ENCODE data around the gene AFF4. TPM values are rescaled to one million over a fixed set of nuclear protein-coding genes. Genes with fewer than 3 reads are reported as not detected.

AFF4 gene
- total and polyA plus RNA-seq, 10 of the 15 experiments (the other 5 are each of a cell fraction or from before 2014, with no cell fraction given) = 1.1 to 20.2 (median 10.4) TPM

DNA sequence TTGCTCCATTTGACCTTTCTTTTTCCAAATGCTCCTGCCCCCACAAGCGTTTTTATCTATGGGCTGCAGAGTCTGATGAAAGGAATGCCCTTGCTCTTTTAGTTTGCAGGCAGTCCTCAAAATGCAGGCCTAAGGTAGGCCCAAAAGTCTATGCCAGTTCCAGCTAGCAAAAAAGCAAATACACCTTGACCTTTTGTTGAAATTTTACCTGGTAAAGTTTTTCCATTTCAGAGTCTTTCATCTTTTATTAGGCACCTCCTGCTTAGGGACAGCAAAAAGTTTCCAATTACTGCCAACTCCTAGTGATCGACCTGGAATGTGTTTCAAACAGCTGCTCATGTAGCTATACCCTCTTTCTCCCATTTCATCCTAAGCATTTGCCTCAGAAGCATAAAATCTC, 92.6 kb downstream of the AFF4 start (continued):
- TF ChIP-seq EP300 (IDR thresholded peaks at IDR 0.05; ENCODE audit: borderline replicate concordance in 1 of 2, control insufficient read depth in 1 of 2, low read depth in 2 of 2, low read length in 2 of 2) (no peak), BCL11A (IDR thresholded peaks at IDR 0.05; ENCODE audit: low read depth, low read length) (no peak), BRCA1 (IDR thresholded peaks at IDR 0.05; ENCODE audit: low read depth, low read length) (no peak)

GRCh38 chr5:132868754-132869153, 94.7 kb downstream of the AFF4 start:
- ChIA-PET RAD21 (ENCODE audit: unreplicated experiment) (interaction anchor here (1.0 kb wide), 1 partner anchor 14 kb away, joined by 3 read pairs; no protein-coding TSS in a partner anchor), SMC1A (ENCODE audit: uncharacterized antibody, unreplicated experiment) (interaction anchor here (1.0 to 1.4 kb wide), 2 partner anchors 22 to 118 kb away, joined by 3 to 4 read pairs; no protein-coding TSS in a partner anchor), POLR2A (interaction anchor here (0.6 to 1.1 kb wide), 3 partner anchors 14 to 158 kb away, joined by 3 read pairs; no protein-coding TSS in a partner anchor), CTCF (interaction anchor here (0.6 to 1.4 kb wide), 5 partner anchors 12 to 245 kb away, joined by 3 to 5 read pairs (median 4); no protein-coding TSS in a partner anchor)
- H2AFZ ChIP-seq (ENCODE audit: control insufficient read depth, low read depth, low read length) = no peak overlapping the region
- FAIRE-seq (no peak), ATAC-seq (no peak), DNase-seq (ENCODE audit: low read depth, low spot score) (no peak)
- no peak overlapping the region for H3K9ac ChIP-seq (ENCODE audit: control insufficient read depth, insufficient read depth, low read length)
- in situ Hi-C loops (cut with MboI) (no loop called here), intact Hi-C loops (cut with micrococcal nuclease; ENCODE audit: unreplicated experiment) (loop anchor here (5.0 kb wide), 1 partner anchor 206 kb away; no protein-coding TSS in a partner anchor)
- H3K4me1 ChIP-seq (ENCODE audit: control insufficient read depth, insufficient read depth, low read length) = peaks cover 3% of the 10 kb centered on the region
- no peaks in the 10 kb centered on the region for H4K20me1 ChIP-seq (ENCODE audit: control insufficient read depth, insufficient read depth)
- no peak overlapping the region for H3K27ac ChIP-seq (ENCODE audit: control insufficient read depth, insufficient read depth)
- H3K9me3 ChIP-seq (replicated peaks; ENCODE audit: control insufficient read depth, insufficient read depth, low read length) = no peaks in the 10 kb centered on the region
- BruUV-seq (replicated peaks) = no TSS peak
- H3K79me2 ChIP-seq (ENCODE audit: control insufficient read depth, insufficient read depth, low read length) = peaks cover 19% of the 10 kb centered on the region
- peaks cover 1 to 21% of the 10 kb centered on the region in 2 experiments for H3K36me3 ChIP-seq (ENCODE audit: control insufficient read depth in 2 of 2, insufficient read depth in 2 of 2, low read length in 1 of 2)
- H3K4me2 ChIP-seq (ENCODE audit: control insufficient read depth, insufficient read depth) = no peak overlapping the region
- H3K27me3 ChIP-seq (replicated peaks in 1 of 2; ENCODE audit: control insufficient read depth in 2 of 2, insufficient read depth in 2 of 2, low read length in 1 of 2) = no peaks in the 10 kb centered on the region
- no peak overlapping the region for H3K4me3 ChIP-seq
- whole genome bisulfite sequencing (ENCODE audit: insufficient coverage, insufficient replicate concordance, low lambda C conversion rate, missing lambda C conversion rate) = 83% methylated on average over 4 of the region's 4 CpGs
- no peak for TF ChIP-seq HDAC2 (IDR thresholded peaks at IDR 0.05)
- no peak for TF ChIP-seq CBX3 (IDR thresholded peaks at IDR 0.05; ENCODE audit: borderline replicate concordance, low read depth)
- TF ChIP-seq IKZF1 (conservative IDR thresholded peaks at IDR 0.05) = no peak
- TF ChIP-seq YY1 (IDR thresholded peaks at IDR 0.05; ENCODE audit: low read depth, low read length) = no peak
- no peak for TF ChIP-seq ASH2L (IDR thresholded peaks at IDR 0.05; ENCODE audit: borderline replicate concordance, low read depth)
- no peak for TF ChIP-seq MAX (IDR thresholded peaks at IDR 0.05; ENCODE audit: low read depth, low read length)
- TF ChIP-seq E2F4 (IDR thresholded peaks at IDR 0.05; ENCODE audit: low read depth, low read length) = no peak
- TF ChIP-seq, protein P1, sequence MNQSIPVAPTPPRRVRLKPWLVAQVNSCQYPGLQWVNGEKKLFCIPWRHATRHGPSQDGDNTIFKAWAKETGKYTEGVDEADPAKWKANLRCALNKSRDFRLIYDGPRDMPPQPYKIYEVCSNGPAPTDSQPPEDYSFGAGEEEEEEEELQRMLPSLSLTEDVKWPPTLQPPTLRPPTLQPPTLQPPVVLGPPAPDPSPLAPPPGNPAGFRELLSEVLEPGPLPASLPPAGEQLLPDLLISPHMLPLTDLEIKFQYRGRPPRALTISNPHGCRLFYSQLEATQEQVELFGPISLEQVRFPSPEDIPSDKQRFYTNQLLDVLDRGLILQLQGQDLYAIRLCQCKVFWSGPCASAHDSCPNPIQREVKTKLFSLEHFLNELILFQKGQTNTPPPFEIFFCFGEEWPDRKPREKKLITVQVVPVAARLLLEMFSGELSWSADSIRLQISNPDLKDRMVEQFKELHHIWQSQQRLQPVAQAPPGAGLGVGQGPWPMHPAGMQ (IDR thresholded peaks at IDR 0.05; ENCODE audit: borderline replicate concordance) = no peak
- TF ChIP-seq CREM (IDR thresholded peaks at IDR 0.05; ENCODE audit: low read depth) = no peak
- no peak for TF ChIP-seq BCL11A (IDR thresholded peaks at IDR 0.05; ENCODE audit: low read depth, low read length)
- TF ChIP-seq, protein P2, sequence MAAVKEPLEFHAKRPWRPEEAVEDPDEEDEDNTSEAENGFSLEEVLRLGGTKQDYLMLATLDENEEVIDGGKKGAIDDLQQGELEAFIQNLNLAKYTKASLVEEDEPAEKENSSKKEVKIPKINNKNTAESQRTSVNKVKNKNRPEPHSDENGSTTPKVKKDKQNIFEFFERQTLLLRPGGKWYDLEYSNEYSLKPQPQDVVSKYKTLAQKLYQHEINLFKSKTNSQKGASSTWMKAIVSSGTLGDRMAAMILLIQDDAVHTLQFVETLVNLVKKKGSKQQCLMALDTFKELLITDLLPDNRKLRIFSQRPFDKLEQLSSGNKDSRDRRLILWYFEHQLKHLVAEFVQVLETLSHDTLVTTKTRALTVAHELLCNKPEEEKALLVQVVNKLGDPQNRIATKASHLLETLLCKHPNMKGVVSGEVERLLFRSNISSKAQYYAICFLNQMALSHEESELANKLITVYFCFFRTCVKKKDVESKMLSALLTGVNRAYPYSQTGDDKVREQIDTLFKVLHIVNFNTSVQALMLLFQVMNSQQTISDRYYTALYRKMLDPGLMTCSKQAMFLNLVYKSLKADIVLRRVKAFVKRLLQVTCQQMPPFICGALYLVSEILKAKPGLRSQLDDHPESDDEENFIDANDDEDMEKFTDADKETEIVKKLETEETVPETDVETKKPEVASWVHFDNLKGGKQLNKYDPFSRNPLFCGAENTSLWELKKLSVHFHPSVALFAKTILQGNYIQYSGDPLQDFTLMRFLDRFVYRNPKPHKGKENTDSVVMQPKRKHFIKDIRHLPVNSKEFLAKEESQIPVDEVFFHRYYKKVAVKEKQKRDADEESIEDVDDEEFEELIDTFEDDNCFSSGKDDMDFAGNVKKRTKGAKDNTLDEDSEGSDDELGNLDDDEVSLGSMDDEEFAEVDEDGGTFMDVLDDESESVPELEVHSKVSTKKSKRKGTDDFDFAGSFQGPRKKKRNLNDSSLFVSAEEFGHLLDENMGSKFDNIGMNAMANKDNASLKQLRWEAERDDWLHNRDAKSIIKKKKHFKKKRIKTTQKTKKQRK (IDR thresholded peaks at IDR 0.05; ENCODE audit: low read depth, low read length) = no peak
